H54 (cell line): ENCODE results near the gene DLG2.
"Not testable (repeated sequence)": the region's sequence is repeated elsewhere in the genome, so short reads cannot be mapped to it uniquely, and the experiment has no call there.

ENCODE experiments used
- DNase-seq: peaks from one replicate; pipeline ENCODE4 v3.0.0; 2011; ENCODE audit warnings: low spot score, mixed read lengths; ENCODE audit not compliant: insufficient read length
- FAIRE-seq: peaks from 3 replicates; lab custom pipeline; 2011; peaks lifted over from hg19 to GRCh38; lab: Jason Lieb, UNC
- POLR2A ChIP-seq: IDR thresholded peaks from 2 replicates; pipeline ENCODE4 v1.6.1; 2011; ENCODE audit warnings: low read depth, mild to moderate bottlenecking, low read length

The DLG2 gene

DNA sequence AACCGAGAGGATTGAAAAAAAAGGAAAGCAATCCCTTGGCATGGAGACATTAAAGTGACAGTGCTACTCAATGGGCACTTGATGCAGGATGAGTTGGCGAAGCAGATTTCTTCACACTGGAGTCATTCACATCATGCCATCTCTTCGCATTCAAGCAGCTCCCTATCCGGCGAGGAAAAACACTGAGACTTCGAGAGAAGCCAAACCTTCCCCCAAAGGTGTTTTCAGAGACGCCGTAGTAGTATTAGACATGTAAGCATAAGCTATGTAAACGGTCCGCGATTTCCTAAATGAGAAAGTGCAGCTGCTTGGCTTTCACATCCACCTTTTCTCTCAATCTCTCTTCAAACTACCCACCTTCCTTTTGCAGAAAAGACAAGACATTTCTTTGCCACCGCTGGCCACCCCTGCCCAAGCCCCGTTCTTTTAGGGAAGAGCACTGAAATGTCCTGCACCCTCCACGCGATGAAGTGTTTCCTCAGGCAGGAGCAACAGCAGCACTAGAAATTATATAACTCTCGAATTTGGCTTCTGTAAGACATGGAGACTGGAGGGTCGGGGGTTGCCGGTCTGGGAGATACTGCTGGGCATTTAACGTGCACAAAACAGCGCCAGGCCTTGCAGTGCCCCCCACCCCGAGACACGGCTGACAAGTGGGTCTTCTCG lies at the start of gene DLG2:
Gene DLG2 (minus strand): TSS at position 13 of the 666 bp plus-strand sequence.
- no peak for TF ChIP-seq POLR2A
- peak; percentile 97 for FAIRE-seq
- DNase-seq: peak; percentile 20

- FAIRE-seq: no peak
- no peak for DNase-seq
- TF ChIP-seq POLR2A: no peak
These were observed 46.2 kb upstream of the DLG2 start for GRCh38 chr11:85673393-85673792.

DNA sequence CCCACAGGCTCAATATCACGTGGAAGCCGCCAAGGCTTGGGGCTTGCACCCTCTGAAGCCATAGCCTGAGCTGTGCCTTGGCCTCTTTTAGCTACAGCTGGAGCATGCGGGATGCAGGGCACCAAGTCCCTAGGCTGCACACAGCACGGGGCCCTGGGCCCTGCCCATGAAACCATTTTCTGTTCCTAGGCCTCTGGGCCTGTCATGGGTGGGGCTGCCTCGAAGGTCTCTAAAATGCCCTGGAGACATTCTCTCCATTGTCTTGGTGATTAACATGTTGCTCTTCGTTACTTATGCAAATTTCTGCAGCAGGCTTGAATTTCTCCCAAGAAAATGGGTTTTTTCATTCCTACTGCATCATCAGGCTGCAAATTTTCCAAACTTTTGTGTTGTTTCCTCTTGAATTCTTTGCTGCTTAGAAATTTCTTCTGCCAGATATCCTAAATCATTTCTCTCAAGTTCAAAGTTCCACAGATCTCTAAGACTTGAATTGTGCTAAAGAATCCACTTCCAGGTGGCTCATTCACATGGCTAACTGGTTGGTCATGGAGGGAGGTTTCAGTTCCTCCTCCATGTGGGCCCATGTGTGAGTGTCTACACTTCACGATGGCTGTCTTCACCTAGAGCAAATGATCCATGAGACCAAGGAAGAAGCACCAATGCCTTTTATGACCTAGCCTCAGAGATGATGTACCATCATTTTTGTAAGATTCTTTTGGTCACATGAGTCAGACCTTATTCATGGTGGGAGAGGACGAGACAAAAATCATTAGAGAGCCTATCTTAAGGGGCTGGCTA lies 45.2 kb upstream of the DLG2 start:
- DNase-seq (no peak), FAIRE-seq (no peak)
- TF ChIP-seq POLR2A: no peak

DNA sequence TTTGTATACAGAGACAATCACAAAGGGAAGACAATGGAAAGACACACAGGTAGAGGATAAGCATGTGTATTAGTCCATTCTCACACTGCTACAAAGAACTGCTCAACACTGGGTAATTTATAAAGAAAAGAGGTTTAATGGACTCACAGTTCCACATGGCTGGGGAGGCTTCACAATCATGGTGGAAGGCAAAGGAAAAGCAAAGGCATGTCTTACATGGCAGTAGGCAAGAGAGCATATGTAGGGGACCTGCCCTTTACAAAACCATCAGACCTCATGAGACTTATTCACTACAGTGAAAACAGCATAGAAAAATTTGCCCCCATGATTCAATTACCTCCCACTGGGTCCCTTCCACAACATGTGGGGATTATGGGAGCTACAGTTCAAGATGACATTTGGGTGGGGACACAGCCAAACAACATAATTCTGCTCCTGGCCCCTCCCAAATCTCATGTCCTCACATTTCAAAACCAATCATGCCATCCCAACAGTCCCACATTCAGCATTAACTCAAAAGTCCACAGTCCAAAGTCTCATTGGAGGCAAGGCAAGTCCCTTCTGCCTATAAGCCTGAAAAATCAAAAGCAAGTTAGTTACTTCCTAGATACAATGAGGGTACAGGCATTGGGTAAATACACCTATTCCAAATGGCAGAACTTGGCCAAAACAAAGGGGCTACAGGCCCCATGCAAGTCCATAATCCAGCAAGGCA lies 44.0 kb upstream of the DLG2 start:
- not testable (repeated sequence) for DNase-seq, FAIRE-seq

DNA sequence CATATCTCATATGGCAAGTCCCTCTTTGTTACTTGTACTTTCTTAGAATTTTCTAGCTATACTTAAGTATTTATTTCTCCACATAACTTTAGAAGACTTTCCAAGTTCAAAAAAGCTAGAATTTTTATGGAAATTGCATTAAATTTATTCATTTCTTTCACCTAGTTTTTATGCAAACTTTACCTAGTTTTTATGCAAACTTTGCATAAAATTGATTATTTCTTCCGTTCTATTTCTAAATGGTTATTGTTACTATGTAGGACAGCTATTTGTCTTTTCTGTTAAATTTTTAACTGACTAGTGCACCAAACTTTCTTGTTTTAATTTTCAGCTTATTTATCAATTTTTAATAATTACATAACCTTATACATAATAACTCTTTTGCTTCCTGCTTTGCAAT lies 41.0 kb upstream of the DLG2 start:
- DNase-seq (no peak), FAIRE-seq (no peak)

DNA sequence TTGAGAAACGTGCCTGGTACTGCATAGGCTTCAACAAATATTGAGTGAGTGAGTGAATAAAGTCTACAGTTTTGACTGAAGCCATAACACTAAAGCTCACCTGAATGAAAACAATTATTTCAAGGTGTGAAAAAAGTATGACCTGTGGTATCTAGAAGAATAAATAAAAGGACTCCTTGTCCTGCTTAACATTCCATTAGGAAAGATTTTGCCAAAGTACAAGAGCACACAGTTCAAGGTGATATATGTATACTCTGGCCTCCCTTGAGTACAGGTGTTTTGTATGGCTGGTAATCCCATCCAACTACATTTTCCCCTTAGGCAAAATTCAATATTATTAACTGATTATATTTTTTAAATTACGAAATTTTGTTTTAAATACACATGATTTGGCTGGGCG lies 39.5 kb upstream of the DLG2 start:
- no peak for FAIRE-seq
- DNase-seq: no peak
- TF ChIP-seq POLR2A: no peak

More for the DNA sequence above, 41.0 kb upstream of the DLG2 start:
- TF ChIP-seq POLR2A: no peak

DNA sequence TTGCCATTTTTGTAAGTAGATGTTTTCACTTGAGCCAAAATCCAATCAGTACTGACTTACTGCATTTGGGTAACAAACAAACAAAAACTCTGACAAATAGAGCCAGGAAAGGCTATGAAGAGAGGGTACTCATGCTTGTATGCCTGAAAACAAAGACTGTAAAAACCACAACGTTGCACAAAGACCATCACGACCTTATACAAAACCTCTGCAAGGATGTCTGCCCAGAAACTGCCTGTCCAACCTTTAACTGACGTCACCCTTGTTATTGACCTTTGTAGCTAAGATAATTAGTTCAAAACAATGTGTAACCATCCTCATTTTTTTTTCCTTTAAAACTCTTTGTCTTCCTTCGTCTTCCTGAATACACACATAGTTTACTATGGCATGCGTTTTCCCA lies 38.6 kb upstream of the DLG2 start:
- no peak for DNase-seq
- no peak for TF ChIP-seq POLR2A
- no peak for FAIRE-seq

DNA sequence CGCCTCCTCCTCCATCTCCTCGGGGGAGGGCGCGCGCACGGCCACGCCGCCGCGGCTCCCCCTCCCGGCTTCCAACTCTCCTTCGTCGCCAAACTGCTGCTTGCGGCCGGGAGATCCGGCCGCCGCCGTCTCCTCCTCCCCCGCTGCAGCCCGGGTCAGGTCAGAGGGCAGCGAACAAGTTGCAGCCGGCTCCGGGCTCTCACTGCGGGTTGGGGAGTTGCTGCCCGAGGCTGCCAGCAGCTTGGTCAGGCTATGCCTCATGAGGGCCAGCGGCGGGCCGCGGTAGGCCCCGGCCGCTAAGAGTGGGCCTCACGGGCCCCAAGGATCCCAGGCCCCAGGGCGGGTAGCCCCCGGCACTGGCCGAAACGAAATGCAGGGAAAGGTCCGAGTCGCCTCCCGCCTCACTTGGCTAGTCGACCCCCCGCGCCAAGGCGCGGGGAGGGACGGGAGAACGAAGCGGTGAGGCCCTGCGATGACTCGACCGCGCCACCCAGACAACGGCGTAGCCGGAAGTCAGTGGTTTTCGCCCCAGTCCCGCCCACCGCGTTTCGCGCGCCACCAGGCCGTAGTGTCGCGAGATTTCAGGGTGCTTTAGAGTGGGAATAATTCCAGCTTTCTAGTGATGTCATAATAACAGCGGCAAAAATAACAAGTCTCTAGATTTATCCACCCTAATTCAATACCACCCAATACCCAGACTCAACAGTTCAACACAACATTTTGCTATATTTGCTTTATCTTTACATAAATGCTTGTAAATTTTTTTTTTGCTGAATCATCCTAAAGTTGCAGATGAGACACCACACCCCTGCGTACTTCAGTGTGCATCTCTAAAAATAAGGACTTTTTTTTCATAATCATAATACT lies 37.7 kb upstream of the DLG2 start, which contains the start of gene CREBZF:
Gene CREBZF (minus strand): TSS at position 515 of the 867 bp plus-strand sequence. CDS start 254 bp downstream, at position 261.
- DNase-seq (peak; percentile 86), FAIRE-seq (peak; percentile 99)
- TF ChIP-seq POLR2A: peak; percentile 89

GRCh38 chr11:85663753-85664614 lies 36.8 kb upstream of the DLG2 start:
- TF ChIP-seq POLR2A: 0 out of 2 replicates have a peak, but pooled peaks have one; percentile 9
- FAIRE-seq: no peak
- DNase-seq: peak; percentile 26

GRCh38 chr11:85663080-85663752 lies 36.1 kb upstream of the DLG2 start:
- TF ChIP-seq POLR2A: no peak
- peak; percentile 82 for FAIRE-seq
- no peak for DNase-seq

GRCh38 chr11:85661972-85662664 lies 35.0 kb upstream of the DLG2 start:
- DNase-seq (no peak), FAIRE-seq (no peak)
- no peak for TF ChIP-seq POLR2A
